ENCODE results near the gene SLC24A3.

The SLC24A3 gene

DNA sequence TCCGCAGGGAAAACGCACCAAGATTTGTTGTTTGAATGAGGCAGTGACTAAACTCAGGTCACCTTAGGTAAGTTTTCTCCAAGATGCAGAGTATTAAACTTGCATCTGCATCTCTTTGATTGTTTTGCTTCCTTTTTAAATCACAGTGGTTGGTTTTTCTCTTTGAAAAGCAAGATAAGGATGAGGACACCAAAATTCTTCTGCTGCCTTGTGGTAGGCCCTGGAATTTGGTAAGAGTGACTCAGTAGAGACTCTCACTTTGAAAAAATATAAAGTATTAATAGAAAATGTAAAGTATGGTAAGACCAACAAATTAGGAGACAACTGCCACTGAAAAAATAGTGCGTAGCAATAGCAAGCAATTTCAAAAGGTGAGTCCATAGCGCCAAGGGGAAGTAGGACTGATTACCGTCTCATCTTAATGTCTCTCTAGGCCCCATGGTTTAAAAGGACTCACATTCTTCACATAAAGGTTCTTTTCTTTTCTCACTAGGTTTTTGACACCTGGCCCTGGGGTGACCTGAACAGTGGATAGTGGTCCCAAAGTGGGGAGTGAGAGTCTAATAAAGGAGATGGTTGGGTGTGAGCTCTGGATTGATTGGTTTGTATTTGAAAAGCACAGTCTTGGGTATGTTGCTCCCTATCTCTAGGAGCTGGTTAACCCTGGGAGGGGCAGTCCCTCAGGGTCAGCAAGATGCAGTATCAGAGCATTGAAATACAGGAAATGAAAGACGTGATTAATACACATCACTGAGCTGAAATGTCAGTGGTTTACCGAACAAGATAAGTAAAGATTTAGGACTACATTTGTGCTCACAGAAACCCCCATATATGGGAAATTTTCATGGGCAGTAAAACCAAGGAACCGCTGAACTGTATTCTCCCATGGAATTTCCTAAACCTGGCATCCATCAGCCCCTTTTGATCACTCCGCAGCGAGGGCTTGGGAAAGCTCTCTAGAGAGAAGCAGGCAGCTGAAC is 221.2 kb downstream of the SLC24A3 start:
- DNase-seq: no peak

DNA sequence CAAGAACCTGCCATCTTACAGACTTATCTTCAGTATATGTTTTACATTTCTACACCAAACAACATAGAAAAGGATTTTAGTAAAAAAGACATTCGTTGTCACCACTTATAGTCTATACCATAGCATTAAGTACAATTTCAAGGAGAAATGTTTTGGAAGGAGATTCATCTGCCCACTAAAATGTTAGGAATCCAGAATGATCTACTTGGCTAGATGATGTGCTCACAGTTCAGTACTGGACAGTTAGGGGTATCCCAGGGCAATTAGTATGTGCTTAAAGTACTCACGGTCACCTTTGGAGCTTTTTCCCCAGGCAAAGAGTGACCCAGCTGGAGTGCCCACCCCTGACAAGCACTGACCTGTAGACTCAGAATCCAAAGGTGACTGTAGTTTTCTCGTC is 222.9 kb downstream of the SLC24A3 start:
- no peak for DNase-seq

DNA sequence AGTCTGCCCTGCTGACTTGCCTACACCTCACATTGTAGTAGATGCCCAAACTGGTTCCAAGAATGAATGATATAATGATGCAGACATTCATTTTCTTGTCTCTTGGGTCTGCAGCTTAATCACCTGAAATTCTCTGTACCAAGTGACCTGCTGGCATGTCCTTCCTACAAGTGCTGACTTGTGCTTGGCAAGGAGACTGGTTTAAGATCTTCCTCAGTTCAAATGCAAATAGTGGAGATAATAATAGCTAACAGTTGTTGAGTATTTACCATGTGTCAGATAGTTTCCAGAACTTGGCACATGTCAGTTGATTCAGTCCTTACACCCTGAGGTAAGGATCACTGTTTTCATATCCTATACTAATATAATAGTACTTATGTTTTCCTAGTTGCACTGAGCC is 223.4 kb downstream of the SLC24A3 start:
- no peak for DNase-seq

DNA sequence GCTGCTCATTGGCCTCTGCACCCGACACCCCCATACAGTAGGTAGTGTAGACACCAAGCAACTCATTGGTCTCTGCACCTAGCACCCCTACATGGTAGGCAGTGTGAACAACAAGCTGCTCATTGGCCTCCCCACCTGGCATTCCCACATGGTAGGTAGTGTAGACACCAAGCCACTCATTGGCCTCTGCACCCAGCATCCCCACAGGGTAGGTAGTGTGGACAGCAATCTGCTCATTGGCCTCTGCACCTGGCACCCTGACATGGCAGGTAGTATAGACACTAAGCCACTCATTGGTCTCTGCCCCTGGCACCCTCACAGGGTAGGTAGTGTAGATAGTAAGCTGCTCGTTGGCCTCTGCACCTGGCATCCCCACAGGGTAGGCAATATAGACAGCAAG is 226.0 kb downstream of the SLC24A3 start:
- no peak for DNase-seq

DNA sequence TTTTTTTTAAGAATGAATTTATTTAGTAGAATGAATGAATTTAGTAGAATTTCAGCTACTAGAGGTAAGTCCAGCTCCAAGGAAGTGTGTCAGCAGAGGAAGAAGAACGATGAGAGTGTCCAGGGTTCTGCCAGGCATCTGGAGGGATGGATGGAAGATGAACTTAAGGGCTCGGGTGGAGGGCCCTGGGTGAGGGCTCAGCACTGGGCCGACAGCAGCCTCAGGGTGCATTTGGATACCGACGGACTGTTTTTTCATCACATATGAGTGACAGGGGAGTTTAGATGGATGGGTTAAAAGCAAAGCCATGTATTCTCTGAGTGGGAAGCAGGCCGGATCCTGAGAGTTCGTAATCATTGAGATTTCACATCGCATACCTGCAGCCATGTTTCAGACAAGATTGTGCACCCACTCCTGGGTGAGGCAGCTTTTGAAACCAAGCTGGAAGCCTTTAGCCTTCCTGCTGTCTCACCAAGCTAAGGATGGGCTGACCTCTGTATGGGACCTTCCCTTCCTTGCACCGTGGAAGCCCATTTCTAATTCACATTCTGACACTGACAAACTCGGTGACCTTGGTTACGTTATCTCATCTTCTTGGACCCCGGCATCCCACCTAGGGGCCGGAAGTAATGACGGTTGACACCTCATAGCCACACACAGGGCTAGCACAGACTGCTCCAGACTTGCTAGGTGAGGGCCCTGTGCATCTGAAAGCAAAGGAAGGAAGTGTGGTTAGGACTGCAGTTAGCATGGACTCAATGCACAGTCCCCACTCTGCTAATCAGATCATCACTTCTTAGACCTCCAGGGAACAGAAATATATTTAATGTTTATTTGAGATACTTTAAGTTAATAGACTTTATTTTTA is 228.5 kb downstream of the SLC24A3 start:
- DNase-seq: no peak

DNA sequence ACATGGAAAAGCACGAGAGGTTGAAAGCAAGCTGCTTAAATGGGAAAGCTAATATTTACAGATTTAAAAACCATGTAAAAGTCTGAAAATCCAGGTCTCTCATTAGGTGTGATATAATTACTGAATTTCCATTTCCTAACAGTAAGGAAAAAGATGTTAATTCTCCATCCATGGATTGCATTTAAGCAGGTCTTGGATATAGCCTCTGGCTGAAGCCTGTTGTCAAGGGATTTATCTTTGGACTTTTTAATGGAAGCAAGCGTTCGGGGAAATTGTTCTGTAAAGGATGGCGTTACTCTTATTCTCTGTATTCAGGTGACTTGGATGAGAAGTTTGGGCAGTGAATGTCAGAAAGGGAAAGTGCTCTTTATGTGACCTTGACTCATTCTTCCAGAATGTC is 233.8 kb downstream of the SLC24A3 start:
- no peak for DNase-seq

DNA sequence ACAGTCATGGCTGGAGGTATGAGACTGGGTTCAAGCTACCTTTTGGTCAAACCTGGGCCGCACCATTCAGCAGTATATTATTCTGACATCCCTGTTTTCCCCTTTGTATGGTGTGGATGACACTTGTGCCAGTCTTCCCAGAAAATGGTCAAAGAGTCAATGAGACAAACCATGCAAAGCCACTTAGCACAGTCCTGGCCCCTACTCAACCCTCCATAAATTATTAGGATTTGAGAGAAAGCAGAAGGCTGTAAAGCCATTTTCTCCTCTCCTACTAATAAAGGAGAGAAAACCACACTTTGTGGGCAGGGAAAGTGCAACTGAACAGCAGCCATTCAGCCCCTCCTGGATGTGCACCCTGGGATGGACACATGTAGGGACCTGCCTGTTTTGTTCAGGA is 236.2 kb downstream of the SLC24A3 start:
- DNase-seq: no peak

DNA sequence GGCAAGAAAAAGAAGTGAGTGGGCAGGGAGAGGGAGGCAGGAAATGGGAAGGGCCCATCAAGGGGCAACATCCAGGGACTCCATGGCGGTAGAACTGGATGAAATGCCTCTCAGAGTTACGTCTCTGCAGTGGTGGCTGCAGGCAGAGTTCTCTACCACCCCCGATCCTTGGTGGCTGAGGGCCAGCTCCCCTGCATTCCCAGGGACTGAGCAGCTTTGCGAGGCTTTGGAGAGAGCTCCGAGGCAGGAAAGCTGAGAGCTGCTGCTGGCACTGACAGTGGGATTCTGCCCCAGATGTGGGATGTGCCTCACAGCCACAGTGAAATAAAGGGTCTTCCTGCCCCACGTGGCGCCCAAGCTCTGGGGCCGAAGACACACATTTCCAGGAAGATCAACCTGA is 236.6 kb downstream of the SLC24A3 start:
- no peak for DNase-seq

DNA sequence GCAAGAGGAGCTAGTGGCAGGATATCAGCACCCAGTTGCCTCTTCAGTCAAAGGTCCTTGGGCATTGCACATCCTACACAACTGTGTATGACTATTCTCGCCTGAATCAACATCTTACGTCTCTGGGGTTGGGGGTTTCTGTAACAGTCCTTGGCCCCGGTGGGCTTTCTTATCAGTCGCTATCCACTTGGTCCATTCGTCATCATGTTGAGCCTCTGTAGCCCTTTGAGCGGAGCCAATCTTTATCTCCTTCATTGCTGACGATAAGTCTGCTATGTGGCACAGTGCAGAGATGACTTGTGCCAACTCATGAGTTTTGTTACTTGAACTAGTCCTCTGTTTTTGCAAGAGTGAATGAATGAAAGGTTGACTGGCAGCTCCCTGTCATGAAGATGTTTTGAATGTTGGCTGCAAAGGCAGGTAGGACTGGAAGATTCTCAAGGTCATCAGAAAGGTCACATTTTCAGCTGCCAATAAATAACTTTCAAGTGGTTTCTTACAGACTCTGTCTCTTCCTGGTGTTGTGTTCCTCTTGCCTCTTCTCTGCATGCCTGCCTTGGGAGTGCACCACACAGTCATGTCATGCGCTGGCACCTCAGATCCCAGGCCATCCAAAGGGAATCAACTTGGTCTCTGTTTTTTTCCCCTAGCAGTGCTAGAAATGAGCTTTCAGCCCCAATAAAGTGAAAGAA is 238.9 kb downstream of the SLC24A3 start:
- DNase-seq: no peak

DNA sequence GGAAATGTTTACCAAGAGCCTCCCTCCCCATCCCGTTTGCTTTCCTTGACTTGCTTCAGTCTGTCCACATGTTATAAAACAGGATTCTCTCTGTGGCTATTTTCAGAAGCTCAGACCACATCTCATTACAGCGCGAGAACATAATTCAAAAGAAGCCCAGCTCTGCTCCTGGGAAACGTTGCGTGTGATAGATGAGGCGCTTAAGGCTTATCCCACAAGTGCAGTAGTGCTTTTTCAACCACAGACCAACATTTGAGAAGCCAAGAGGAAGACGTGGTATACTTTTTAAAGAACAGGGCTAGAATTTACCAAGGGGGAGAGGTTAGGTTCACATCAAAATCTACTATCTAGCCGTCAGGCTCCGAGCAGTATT is 239.5 kb downstream of the SLC24A3 start:
- DNase-seq: no peak

DNA sequence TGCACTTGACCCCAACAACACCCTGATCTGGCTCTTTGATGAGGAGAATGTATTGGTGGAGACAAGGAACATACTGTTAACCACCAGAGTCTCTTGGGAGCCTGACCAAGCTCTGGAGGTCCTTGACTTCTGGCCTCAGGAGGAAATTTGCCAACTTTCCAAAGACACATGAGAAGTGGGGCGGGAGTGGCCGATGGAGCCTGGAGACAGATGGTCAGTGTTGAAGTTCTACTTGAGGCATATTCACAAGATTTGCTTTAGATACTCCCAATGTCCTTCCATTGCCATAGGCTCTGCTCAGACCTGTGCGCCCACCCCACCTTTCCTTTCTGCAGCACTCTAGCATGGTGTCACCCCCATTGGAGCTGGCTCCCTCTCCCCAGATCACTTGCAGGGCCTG is 241.0 kb downstream of the SLC24A3 start:
- no peak for DNase-seq

DNA sequence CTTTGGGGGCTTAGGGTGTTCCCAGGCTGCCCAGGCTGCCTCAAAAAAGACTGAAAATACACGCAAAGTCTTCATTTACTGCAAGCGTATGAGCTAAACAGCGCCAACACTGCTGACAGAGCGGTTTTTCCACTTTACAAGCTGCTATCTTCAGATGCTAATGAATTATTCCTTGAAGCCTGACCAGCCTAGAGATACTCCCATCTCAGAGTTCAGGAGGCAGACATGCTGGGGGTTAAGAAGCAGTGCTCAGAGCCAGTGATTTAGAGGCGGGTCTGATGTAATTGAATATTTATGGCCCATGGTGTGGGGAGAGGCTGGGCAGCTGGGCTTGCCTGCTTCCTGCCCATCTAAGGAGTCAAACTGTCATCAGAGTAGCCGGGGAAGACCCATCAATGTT is 241.4 kb downstream of the SLC24A3 start:
- DNase-seq: no peak

DNA sequence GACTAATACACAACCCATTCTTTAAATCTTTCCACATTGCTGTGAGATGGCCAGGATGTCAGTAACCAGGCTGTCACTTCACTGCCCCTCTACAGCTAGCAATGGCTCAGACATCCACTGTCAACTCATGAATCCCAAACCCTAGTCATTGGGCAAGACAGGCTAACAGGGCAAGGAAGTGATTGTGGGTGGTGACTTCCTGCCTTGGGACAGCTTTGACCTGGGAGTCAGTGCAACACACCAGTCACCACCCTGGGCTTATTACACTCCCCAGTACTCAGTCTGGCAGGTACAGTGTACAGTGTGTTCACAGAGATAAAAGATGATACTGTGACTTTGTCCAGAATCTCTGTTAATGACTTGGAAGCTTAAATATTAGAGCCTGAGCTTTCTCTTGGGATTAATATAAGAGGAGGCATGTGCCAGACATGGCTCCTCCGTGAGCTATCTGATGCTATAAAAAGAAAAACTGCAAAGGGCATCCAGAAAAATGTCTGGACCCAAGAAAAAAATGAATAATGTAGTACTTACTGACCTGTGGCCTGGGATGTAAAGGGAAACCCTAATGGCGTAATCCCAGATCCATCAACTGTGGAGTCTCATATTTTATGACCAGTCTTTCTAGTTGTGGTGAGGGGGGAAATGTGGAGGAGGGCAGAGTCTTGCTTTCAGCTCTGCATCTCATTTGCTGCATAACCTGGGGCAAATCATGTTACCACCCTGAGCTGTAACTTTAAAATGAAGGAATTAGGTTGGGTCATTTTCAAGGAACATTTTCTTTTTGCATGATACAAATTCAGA is 244.4 kb downstream of the SLC24A3 start:
- no peak for DNase-seq

DNA sequence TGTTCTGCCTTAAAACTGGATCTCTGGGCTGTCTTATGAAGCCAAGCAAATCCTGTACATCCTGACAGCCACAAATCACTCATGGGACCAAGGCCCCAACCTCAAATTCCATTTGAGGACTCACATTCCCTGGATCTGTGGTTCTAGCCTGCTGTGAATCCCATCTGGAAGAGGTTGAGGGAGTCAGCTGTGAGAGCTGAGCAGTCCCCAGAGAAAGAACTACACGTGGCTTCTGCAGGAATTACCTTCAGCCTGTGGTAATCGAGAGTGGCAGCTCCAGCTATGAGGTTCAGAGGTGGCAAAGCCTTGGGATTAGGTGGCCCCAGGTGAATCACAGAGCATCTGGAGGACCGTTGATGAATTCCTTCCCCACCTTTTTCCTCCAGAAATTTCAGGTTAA is 245.2 kb downstream of the SLC24A3 start:
- no peak for DNase-seq

DNA sequence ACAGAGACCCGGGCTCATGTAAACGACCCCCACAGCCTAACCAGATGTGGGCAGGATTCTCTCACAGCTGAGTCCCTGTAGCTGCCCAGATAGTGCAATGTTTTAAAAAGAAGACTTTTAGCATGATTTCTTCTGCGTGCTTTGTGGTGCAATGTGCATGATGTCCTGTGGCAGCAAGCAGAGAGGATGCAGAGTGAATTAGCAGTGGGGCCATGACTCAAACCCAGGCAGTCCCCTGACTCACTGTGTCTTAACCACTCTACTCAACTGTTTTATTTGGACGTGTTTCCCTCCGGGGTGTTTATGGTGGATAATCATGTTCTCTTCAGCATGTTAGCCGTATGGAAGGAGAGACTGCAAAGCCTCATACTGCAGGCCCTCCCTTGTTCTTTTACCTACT is 247.9 kb downstream of the SLC24A3 start:
- DNase-seq: no peak

DNA sequence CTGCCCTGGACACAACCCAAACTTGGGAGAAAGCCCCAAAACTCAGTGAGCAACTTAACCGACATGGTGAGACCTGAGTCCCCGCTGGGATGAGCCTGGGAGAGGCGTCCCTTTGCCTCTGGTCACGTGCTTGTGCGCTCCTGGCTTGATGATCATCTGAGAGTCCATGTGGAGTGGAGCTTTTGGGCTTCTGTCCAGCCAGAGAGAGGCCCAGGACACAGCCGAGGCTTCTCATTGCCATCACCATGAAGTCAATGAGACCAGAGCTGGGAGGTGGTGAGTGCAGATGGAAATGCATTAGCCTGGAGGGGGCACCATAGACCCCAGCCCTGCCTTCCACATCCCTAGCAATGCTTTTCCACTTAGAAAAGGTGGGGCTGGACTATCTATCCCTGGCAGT is 250.0 kb downstream of the SLC24A3 start:
- DNase-seq: no peak

DNA sequence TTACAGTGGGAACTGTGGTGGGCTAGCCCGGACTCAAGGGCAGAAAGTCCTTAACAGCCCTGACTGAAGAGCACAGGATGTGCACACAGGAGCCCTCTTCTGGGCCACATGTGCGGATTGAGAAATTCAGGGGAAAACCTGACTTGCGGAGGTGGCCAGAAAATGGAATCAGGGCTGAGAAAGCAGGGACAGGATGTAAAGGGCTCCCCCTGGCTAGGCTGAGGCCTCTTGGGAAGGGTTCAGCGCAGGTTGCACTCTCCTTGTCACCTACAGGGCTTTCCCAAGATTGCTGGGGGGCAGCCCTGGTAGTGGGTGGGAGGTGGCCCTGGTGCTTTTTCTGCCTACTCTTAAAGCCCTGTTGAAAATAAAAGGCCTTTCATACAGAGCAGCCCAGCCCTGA is 251.2 kb downstream of the SLC24A3 start:
- no peak for DNase-seq

DNA sequence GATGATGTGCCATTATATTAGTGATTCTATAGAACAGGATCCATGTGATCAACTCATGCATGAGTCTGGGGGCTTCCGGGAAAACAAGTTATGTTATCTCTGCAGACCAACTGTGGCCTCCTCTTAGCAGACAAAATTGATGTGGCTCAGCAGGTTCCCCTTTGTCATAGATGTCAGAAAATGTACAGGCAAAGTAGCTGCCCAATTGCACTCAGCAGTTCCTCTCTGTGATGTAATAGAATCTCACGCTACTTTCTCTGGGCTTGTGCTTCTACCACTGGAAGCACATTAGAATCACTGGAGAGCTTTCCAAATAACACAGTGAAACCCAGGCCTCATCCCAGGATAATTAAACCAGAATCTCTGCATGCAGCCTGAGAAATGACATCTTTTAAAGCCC is 253.1 kb downstream of the SLC24A3 start:
- no peak for DNase-seq

DNA sequence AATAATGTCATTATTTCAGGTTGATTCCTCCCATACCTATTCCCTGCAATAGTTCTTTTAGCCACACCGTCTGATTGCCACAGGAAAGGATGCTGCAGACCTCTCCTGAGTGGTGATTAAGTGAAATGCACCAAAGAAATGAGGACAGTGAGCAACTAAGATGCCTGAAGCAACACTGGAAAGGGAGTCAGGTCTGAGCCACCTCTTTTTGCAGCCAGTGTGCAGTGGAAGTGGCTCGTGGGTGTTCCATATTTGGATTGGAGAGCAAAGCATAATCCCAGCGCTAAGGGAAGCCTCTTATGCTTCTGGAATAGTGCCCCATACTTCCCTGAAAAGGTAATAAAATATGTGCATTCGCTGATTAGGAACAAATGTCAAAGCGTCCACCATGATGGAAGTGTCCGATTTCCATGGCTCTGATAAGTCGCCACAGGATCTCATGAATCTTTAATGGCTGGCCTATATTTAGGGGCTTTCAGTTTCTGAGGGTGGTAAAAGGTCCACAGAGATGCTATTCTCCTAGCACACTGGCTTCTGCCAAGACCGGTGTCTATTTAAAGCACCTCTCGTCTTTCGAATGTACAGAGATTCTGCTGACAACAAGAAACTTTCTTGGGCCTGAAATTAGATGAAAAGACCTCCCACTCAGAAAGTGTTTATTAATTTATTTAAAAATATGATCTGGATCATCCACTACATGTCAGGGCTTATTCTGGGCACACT is 253.9 kb downstream of the SLC24A3 start:
- DNase-seq: no peak

DNA sequence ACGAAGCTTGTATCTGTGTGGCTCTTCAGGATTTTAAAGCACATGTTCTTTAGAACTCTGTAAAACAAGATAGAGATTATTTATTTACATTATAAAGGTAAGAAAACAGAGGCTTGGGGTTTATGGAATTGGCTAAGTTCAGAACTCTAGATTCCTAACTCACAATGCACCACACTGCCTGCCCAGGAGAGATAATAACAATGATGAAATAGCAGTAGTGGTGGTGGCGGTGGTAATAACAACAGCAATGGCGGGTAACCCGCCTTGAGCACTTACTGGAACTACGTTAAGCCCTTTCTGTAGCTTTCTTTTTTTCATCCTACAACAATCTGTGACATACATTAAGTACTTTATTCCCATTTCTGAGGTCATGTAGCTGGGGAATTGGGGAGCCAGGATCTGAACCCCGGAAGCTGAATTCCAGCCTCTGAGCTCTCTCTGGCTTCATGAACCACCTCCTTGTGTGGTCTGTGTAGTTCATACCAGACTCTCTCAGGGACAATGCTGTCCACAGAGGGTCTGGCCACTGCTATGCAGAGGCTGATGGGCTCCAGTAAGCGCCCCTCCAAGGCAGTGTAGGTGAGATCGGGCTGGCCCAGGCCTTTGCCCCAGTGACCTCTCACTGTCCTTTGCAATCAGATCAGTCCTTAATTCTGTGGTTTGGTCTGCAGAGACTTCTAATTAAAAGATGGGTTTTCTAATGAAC is 260.9 kb downstream of the SLC24A3 start:
- DNase-seq: no peak

DNA sequence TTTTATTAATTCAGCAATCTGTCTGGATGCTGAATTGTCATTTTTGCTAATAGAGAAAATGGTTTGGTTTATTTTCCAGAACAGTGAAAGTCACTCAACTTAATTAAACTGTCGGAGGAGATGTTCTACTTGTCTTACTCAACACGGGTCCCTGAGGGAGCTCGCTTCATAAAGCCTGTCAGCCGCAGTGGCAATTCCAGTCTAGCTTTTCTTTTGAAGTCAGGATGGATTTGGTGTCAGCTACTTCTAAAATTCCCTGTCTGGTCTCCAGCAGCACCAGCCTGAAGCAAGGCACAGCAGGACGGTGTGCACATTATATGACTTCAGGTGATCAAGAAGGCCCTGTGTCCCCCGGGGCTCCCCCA is 261.5 kb downstream of the SLC24A3 start:
- no peak for DNase-seq
